Ishikawa (cell line): ENCODE data around the gene FBXO7.

Experiments used
- CEBPB ChIP-seq: IDR thresholded peaks from 2 replicates; pipeline ENCODE4 v1.6.1; 2012
- CREB1 ChIP-seq: IDR thresholded peaks from 2 replicates; pipeline ENCODE4 v1.6.1; 2012; ENCODE audit warnings: low read depth
- EGR1 ChIP-seq: IDR thresholded peaks from 2 replicates; pipeline ENCODE4 v1.6.1; 2012
- EP300 ChIP-seq: IDR thresholded peaks from 2 replicates; pipeline ENCODE4 v1.6.1; 2012; ENCODE audit warnings: borderline replicate concordance
- NFIC ChIP-seq: IDR thresholded peaks from 2 replicates; pipeline ENCODE4 v1.6.1; 2012
- RAD21 ChIP-seq: IDR thresholded peaks from 2 replicates; pipeline ENCODE4 v1.6.1; 2012; ENCODE audit warnings: low read depth
- TAF1 ChIP-seq: IDR thresholded peaks from 2 replicates; pipeline ENCODE4 v1.6.1; 2012; ENCODE audit warnings: low read depth, mild to moderate bottlenecking
- TCF12 ChIP-seq: IDR thresholded peaks from 2 replicates; pipeline ENCODE4 v1.6.1; 2012; ENCODE audit warnings: low read depth
- TEAD4 ChIP-seq: IDR thresholded peaks from 2 replicates; pipeline ENCODE4 v1.6.1; 2012
- YY1 ChIP-seq: IDR thresholded peaks from 2 replicates; pipeline ENCODE4 v1.6.1; 2012; ENCODE audit warnings: low read depth
- ZBTB7A ChIP-seq: IDR thresholded peaks from 2 replicates; pipeline ENCODE4 v1.6.1; 2012; ENCODE audit warnings: low read depth
- TF ChIP-seq, protein P1 (sequence below): IDR thresholded peaks from 2 replicates; pipeline ENCODE4 v1.6.1; 2012
- TF ChIP-seq, protein P2 (sequence below): IDR thresholded peaks from 2 replicates; pipeline ENCODE4 v1.6.1; 2012; ENCODE audit warnings: low read depth, mild to moderate bottlenecking

DNA sequence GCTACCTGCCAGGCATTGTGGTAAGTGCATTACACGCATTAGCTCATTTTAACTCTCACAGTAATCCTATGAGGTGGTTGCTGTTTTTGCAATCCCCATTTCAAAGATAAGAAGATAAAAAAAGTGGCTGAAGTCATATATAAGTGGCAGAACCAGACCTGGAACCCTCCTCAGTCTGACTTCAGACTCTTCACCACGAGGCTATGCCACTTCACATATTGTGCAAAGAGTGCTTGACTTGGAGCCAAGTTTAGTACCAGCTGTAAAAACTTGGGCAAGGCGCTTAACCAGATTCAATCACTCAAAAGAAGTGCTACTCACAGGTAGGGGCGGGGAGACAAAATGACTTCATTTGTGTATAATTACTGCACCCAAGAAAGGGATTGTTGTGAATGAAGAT lies 25.6 kb upstream of the FBXO7 start:
- TF ChIP-seq EP300 = no peak
- no peak for TF ChIP-seq NFIC
- no peak for TF ChIP-seq TAF1
- TF ChIP-seq RAD21 = no peak
- no peak for TF ChIP-seq TCF12
- TF ChIP-seq, protein P1, sequence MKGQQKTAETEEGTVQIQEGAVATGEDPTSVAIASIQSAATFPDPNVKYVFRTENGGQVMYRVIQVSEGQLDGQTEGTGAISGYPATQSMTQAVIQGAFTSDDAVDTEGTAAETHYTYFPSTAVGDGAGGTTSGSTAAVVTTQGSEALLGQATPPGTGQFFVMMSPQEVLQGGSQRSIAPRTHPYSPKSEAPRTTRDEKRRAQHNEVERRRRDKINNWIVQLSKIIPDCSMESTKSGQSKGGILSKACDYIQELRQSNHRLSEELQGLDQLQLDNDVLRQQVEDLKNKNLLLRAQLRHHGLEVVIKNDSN = no peak
- TF ChIP-seq, protein P2, sequence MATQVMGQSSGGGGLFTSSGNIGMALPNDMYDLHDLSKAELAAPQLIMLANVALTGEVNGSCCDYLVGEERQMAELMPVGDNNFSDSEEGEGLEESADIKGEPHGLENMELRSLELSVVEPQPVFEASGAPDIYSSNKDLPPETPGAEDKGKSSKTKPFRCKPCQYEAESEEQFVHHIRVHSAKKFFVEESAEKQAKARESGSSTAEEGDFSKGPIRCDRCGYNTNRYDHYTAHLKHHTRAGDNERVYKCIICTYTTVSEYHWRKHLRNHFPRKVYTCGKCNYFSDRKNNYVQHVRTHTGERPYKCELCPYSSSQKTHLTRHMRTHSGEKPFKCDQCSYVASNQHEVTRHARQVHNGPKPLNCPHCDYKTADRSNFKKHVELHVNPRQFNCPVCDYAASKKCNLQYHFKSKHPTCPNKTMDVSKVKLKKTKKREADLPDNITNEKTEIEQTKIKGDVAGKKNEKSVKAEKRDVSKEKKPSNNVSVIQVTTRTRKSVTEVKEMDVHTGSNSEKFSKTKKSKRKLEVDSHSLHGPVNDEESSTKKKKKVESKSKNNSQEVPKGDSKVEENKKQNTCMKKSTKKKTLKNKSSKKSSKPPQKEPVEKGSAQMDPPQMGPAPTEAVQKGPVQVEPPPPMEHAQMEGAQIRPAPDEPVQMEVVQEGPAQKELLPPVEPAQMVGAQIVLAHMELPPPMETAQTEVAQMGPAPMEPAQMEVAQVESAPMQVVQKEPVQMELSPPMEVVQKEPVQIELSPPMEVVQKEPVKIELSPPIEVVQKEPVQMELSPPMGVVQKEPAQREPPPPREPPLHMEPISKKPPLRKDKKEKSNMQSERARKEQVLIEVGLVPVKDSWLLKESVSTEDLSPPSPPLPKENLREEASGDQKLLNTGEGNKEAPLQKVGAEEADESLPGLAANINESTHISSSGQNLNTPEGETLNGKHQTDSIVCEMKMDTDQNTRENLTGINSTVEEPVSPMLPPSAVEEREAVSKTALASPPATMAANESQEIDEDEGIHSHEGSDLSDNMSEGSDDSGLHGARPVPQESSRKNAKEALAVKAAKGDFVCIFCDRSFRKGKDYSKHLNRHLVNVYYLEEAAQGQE = no peak
- no peak for TF ChIP-seq CREB1
- TF ChIP-seq CEBPB = no peak
- TF ChIP-seq ZBTB7A = no peak
- TF ChIP-seq TEAD4 = no peak
- TF ChIP-seq YY1 = no peak
- no peak for TF ChIP-seq EGR1
